Measurements from ENCODE around the gene ZBTB42.

ZBTB42 gene

DNA sequence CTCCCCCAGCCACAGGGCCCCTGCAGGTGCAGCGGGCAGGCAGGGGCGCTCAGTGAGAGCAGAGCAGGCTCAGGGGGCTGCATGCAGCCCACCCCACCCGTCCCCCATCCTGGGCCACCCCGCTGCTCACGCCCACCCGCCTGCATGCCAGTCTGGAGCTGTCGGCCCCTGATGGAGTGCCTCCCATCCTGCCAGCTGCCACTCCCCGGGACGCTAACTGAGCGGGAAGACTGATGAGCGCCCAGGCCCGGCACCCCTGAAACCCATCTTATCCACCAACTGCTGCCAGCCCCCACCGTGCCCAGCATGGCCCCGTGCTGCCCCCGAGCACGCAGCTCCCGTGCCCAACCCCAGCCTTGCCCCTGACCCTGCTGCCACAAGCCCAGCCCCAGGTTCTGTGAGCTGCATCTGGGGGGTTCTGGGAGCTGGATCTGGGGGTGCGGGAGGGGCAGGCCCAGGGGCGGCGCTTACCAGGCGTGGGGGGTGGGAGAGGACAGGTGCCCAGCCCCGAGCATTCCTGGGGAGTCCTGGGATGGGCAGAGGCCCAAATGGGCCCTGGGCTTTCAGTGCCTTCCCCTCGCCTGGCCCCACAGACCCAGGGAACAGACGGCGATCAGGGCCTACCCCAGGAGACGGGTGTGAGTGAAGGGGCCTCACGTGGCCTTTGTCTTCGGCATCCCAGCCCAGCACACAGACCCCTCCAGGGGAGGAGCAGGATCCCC is 18.7 kb upstream of the ZBTB42 start:
- FAIRE-seq (no peak), DNase-seq (ENCODE audit: low spot score) (no peak)

DNA sequence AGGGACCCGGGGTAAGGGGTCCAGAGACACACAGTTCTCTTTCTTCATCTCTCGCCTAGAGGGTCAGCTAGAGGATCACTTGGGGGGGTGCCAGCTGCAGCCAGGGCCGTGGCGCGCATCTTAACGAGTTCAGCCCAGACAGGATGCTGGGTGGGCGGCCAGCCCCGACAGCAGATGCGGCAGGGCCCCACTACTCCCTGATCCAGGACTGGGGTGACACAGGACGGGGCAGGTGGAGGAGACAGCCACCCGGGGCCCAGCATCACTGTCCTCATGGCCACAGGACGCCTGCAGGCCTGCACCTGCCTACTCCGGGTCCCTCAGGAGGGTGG is 18.1 kb upstream of the ZBTB42 start:
- no peak for FAIRE-seq

DNA sequence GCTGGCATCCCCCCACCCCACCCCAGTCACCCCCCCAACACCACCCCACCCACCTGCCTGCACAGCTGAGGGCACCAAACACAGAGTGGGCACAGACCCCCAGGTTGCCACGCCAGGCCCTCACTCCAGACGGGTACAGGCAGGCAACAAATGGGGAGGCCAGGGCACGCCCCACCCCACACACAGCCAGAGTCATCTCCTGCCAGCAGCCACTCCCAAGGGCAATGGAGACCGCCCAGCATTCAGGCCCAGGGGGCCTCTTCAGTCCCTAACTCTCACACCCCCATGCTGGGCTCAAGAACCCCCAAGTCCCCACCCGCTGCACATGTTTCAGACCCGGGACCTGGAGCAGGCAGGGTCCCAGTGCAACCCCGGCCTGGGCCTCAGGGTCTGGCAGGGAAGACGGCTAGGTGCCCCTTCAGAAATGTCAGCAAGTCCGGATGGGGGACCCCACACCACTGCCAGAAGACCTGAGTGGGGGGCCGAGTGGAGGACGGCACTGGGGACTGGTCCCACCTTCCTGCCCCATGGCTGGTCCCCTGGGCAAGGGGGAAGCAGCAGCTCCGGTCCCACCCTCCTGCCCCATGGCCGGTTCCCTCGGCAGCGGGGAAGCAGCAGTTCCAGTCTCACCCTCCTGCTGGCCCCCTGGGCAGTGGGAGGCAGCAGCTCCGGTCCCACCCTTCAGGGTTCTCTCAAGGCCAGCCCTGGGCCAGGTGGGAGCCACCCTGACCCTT is 17.2 kb upstream of the ZBTB42 start:
- no peak for FAIRE-seq
- DNase-seq (ENCODE audit: low spot score) = no peak

More for the DNA sequence above, 18.1 kb upstream of the ZBTB42 start:
- no peak for DNase-seq (ENCODE audit: low spot score)

DNA sequence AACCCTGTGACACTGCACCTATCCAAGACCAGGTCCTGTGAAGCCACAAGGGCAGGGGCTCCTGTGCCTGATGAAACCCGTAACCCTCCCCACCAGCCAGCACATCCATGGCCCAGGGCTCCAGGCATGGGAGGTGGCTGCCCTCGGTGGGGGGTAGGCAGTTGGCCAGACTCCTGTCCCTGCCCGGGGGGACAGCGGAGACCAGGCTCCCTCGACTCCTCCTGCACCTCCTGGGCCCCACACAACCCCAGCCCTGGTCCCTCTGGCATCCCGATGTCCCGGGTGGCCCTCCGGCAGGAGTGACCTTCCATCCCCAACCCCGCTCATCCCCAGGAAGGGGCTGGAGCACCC is 16.7 kb upstream of the ZBTB42 start:
- no peak for DNase-seq (ENCODE audit: low spot score)
- FAIRE-seq = no peak

DNA sequence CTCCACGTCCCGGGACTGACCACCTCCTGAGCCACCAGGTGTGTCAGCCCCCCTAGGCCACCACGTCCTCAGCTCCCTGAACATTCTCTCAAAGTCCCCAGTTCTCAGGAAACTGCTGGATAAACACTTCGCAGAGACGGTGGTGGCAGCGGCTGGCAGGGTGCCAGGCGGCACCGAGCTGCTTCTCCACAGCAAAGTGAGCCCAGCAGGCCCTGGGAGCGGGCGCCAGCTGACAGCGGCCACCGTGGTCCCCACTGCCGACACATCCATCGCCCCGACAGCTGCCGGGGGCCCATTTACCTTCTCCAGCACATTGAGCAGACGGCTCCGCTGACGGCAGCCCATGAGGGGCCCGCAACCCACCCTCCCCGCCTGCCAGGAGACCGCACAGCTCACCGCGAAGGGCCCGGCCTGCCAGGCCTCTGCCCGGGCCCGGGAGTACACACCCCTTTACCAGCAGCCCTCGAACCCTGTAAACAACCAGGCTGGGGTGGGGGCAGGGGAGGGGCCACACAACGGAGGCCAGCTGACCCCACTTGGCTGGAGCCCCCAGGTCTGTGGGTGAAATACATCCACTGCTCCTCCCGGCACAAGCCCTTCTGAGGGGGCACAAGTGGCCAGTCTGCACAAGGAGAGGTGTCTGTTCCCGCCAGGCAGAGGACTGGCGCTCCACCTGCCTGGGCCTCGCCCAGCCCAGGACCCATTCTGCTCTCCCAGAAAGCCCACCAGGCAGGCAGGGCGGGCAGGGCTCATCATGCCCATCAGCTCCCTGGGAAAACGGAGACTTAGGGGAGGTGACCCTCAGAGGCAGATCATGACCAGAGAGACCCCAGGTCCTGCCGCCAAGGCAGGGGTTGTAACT is 15.8 kb upstream of the ZBTB42 start:
- no peak for DNase-seq (ENCODE audit: low spot score)
- FAIRE-seq = no peak

DNA sequence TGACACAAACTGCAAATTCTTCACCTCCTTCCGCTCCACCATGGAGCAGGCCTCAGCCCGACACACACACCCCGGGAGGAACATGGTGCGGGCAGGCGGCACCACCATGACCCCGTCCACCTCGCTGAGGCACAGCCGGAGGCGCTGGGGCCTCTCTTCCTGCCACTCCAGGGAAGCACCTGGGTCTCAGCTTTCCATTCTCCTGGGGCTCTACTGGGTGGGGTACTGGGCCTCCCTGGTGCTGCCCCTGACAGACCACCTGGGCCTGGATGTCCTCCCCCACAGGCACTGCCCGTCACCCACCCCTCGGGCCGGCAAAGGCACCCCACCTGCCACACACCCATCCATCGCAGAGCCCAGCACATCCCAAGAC is 15.2 kb upstream of the ZBTB42 start:
- DNase-seq (ENCODE audit: low spot score) = no peak
- no peak for FAIRE-seq

DNA sequence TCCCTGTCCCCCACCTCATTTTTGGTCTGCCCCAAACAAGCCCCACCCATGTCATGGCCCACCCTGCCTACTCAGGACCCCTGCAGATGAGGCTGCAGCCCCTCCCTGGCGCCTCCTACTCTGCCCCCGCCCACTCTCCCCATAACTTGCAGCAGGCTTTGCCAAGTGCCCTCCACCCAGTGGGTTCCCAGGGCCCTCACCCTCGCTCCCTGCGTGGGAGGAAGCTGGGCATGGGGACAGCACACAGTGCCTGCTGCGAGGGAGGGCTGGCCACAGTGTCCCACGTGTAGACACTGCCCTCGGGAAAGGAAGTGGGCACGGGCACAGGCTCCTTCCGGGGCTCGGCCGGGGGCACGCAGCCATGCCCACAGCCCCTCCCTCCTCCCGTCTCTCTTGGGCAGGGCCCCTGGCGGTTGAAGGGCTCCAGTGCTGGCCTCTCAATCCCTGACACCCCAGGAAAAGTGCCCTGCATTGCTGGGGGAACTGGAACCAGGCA is 14.8 kb upstream of the ZBTB42 start:
- FAIRE-seq (no peak), DNase-seq (ENCODE audit: low spot score) (no peak)

DNA sequence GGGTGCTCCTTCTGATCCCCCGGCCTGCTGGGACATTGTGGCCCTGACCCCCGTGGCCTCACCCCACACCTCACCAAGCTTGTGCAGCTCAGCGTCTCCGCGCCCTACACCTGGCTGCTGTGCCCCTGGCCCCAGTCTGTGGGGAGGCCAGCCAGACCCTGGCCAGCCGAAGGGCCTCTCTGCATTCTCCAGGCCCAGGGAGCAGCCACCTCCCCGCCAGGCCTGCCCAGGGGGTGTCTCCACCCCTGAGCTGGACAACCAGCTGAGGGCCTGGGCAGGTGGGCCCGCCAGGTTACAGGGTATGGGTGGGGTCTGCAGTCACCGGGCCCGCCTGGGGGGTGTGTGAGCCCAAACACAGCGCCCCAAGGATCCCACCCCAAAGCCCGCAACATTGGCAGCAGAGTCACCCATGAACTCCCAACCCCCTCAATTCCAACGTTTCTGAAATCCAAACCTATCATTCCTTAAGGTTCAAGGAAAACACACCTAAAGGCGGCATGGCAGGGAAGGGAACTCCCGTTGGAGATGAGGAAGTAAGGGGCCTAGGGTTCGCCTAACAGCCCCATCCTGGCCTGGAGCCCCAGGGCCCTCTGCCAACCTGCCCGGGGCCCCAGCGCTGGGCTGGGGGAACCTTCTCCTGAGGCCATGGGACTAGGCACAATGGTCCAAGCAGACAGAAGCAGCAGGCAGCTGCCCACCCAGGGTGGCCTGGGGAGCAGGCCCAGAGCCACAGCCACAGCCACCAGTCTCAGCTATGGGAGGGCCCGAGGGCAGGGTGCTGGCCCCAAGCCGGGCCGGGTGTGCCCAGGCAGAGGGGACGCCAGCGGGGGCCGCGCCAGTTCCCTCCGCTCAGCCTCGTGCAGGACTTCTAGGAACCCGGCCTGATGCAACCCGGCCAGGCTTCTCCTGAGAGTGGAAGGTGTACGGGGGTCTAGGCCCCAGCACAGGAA is 13.9 kb upstream of the ZBTB42 start:
- FAIRE-seq (no peak), DNase-seq (ENCODE audit: low spot score) (no peak)

DNA sequence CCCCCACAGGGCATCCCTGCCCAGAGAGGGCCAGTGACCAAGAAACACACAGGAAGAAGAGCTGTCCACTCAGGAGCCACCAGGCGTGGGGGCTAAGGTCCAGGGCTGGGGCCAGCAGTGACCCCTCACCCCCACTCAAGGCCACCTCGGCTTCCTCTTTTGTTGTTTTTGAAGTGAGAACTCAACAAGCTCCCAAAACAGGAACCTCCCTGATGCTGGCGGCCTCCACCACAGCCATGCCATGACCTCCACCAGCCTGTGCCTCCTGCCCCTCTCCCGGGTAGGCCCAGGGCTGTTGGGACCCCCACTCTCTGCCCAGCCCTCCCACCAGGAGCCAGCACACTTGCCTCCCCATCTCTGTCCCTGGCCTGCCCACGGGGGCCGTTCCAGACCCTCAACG is 13.2 kb upstream of the ZBTB42 start:
- DNase-seq (ENCODE audit: low spot score) (no peak), FAIRE-seq (no peak)

DNA sequence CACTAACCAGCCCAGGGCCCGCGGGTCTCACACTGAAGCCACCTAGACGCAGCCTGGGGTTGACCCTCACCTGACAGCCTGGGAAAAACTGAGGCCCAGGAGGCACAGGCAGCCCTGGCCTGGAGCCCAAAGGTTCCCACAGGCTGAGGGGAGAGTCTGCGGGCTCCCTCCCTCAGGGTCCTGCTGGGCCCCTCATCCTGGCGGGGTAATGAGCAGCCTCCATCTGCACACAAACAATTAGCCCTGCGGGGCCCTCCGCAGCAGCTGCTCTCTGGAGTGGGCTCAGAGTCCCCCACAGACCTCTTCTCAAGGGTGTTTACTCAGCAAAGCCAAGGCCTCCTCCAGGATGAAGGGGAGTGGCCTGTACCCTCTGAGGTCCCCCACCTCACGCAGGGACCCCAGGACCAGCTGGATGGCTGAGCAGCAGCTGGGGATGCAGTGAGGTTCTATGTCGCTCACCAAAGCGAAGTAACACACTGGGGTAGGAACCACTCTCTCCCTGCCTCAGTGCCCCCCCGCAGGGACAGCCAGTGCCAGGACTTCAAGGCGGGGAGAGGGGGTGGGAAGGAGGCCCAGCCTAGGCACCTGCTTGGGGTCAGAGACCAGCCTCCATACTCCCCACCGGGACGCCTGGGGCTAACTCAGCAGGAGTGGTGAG is 12.6 kb upstream of the ZBTB42 start:
- no peak for FAIRE-seq
- DNase-seq (ENCODE audit: low spot score) = no peak

DNA sequence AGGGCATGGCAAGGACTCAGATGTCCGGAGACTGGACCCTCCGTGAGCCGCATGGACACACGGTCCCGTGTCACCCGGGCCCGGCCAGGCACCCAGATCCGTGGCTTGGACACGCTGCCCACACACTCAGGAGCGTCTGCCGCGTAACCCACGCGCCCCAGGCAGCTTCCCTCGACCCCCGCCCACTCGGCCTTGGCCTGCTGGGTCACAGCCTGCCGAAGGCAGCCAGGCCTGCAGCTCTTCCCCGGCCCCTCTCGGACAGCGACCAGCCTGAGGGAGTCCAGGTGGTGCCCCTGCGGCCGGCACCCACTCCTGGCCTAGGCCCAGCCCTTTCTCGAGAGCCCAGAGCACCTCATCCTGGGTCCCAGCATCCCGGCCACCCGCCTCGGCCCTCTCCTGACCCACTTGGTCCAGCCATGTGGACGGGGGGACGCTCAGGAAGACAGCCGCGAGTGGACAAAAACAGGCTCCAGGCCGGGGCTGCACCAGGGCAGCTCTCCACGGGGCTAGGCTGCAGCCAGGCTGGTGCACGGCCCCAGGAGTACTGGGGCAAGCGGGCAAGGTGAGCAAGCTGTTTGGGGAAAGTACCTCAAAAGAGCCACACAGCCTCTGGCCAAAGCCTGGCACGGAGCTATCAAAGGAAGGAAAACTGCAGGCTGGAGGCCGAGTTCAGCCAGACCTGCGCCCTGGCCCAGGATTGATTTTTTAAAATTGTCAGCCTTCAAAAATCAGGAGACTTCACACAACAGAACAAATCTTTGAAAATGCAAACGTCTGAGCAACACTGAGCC is 11.8 kb upstream of the ZBTB42 start:
- FAIRE-seq (no peak), DNase-seq (ENCODE audit: low spot score) (no peak)

DNA sequence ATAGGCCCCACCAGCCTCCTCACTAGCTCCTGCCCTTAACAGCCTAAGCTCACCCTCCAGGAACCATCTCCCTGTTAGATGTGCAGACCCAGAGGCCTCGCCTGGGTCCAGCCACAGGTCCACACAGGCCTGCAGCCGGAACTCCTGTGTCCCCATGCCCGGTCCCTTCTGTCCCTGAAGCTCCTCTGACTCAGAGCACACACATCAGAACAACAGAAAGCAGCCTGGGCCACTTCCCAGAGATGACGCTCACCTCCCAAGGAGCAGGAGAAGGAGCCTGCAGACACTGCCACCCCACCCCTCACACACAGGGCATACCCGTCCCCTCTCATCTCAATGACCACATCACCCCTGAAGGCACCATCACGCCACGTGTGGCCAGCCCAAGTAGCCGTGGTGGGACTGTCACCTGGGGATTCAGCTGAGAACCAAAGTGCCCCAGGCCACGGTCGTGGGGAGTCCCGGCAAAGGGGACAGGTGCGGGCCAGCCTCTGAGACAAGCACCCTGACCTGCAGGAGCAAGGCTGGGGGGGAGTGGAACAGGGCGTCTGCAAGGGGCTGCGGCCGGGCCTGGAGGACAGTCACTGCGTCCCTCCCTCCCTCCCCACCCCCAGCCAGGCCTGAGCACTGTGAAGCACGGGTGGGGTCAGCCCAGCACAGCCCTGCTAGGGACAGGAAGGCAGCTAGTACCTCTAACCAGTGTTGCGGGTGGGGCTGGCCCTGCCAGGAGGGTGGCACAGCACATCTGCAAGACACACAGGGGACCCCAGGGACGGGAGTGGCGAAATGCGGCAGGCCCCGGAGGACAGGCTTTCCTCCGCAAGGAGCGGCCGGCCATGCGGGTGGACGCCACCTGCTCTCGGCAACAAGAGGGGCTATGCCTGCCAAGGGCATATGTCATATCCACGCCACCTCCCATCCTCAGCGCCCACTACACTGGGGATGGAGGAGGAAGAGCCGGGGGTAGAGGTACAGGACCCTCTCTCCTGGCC is 10.9 kb upstream of the ZBTB42 start:
- FAIRE-seq (no peak), DNase-seq (ENCODE audit: low spot score) (no peak)

DNA sequence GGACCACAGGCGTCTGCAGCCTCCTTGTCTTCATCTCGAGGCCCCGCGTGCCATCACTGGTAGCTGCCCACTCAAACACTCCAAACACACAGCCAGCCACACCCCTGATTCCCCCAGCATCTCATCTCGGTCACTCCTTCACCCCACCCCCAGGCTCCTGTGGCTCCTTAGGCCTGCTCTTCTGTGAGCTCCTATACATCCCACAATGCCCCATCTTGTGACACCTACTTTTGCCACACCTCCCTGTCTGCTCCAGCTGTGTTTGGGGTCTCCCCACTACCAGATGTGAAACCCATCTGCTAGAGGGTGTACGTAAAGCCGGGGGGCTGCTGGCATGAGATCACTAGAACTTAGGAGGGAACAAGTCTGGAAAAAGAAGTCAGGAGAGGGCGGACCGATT is 9.5 kb upstream of the ZBTB42 start:
- FAIRE-seq = no peak
- no peak for DNase-seq (ENCODE audit: low spot score)

DNA sequence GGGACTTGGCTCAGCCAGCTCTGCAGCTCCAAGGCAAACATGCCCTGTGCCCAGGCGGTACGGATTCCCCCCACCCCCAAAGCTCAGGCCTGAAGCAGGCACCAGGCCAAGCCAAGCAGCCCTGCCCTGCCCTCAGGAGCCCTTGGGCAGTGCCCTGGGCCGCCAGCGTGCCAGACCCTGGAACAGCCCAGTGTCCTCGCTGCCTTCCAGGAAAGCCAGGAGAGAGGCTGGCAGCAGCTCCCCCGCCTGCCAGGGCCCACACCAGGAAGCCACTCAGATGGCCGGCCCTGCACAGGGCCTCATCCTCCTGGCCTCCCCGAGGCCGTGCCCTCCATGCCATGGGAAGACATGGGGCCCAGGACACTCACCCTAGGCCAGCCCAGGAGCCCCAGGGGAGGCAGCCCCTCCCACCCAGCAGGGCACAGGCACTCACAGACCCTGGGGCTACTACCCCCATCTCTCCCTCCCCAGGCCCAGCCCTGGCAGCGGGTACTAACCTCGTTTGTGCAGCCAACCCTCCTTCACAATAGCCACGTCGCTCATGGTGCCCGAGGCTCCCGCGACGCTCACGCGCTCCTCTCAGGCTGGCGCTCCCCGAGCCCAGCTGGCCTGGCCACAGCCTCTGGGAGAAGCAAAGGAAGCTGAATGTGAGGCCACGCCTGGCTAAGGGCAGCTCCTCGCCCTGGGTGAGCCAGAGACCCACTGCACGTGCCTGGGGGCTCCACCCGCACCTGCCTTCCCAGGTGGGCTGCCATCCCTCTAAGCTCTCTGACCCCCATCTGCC is 8.6 kb upstream of the ZBTB42 start:
- FAIRE-seq (no peak), DNase-seq (ENCODE audit: low spot score) (no peak)

DNA sequence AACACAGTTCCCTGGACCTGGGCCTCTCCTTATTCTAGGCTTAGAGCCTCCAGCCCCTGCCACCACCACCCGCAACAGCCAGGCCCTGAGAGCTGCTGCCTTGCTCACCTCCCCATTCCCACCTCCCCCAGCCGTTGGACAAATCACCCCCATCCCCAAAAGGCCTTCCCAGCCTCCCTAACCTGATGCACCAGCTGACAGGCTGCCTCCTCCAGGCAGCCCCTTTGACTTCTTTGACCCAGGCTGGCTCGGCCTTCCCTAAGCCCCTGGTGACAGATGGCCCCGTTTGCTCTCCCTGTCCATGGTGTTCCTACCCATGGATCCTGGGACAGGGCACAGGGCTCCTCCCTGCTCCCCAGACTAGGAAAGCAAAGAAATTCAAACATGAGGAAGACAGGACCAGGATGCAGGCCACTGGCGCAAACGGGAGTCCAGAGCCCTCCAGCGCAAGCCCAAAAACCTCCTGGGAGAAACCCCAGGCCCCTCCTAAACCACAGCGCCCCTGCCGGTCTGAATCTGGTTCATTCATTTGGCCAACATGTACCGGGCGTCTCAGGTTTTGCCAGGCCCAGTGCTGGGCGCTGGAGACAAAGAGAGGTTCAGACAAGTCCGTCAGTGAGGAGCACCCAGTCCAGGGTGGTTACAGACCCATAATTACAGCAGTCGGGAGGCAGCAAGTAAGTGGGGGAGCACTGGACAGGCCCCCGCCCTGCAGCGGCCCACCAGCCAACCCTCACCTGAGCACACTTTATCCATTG is 7.8 kb upstream of the ZBTB42 start:
- DNase-seq (ENCODE audit: low spot score) (no peak), FAIRE-seq (no peak)

DNA sequence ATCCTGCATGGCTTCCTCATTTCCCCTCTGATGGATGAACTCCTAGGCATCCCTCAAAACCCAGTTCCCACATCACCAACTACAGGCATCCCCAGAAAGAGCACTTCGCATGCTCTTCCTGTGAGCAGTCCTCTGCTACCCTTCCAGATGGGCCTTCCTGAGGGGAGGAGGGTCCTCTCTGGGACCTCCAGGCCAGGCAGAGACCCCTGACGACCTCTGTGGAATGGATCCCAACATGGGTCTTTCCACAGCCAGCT is 7.3 kb upstream of the ZBTB42 start:
- DNase-seq (ENCODE audit: low spot score) = no peak
- no peak for FAIRE-seq

DNA sequence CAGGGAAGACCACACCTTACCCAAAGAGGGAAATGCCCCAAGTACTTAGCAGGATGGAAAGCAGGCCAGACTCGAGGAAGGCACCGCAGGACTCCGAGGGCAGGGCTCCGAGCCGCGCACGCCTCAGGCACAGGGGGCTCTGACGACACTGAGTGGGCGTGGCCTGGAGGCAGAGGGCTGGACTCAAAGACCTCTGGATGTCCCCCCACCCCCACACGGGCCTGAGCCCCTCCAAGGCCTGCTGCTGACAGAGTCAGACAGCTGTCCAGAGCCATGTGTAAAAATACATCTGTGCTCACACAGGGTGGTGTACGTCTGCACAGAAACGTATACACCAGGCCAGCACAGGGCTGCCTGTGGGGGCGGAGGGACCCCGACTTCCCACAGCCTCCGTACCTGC is 6.8 kb upstream of the ZBTB42 start:
- DNase-seq (ENCODE audit: low spot score) (no peak), FAIRE-seq (no peak)

DNA sequence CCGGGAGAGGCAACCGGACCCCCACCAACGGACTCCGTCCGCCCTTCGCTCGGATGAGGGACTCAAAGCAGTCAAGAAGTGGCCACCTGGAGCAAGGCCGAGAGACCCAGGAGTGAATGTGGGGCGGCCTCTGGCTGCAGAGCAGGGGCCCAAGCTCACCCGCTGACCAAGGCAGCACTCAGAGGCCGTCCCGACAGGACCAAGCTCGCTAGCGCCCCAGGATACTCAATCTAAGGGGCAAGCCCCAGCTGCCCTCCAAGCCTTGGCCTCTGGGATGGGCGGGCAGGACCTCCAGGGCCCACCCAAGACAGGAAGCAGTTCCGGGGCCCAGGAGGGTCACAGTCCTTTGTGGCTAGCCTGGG is 6.3 kb upstream of the ZBTB42 start:
- no peak for FAIRE-seq

More for the DNA sequence above, 6.3 kb upstream of the ZBTB42 start:
- DNase-seq (ENCODE audit: low spot score) = no peak

All from RCC 7860 (cell line).